Transverse colon (tissue), 4 donors: ENCODE data around the gene ATP9B.
A peak's percentile ranks its signal among the peaks of the same experiment; 100 is the strongest.

Experiments used
- EP300 ChIP-seq: sonication (generic); formaldehyde crosslinking; IDR thresholded peaks from one replicate; pipeline ENCODE4 v1.6.1; 2017; ENCODE audit warnings: antibody characterized with exemption, low read depth
- POLR2A ChIP-seq: fragments of 450-650 bp; IDR thresholded peaks from one replicate; pipeline ENCODE4 v1.6.1; 2016; ENCODE audit warnings: antibody characterized with exemption, mild to moderate bottlenecking, moderate library complexity
- POLR2AphosphoS5 ChIP-seq, 3 donors: sonication (generic); formaldehyde crosslinking; IDR thresholded peaks; one replicate each; pipeline ENCODE4 v1.6.1; 2016; ENCODE audit warnings: antibody characterized with exemption in 3 of 3
- TF ChIP-seq, protein P1 (sequence below), 5 experiments: fragments of 200-600 bp in 3 of 5; fragments of 450-650 bp in 2 of 5; sonication (generic) in 3 of 5; IDR thresholded peaks; 1 replicate in 2 of 5; 2 replicates in 3 of 5; pipeline ENCODE4 v1.5.1; 2016 to 2017; ENCODE audit warnings: antibody characterized with exemption in 5 of 5, inconsistent platforms in 3 of 5, mild to moderate bottlenecking in 2 of 5, moderate library complexity in 1 of 5

DNA sequence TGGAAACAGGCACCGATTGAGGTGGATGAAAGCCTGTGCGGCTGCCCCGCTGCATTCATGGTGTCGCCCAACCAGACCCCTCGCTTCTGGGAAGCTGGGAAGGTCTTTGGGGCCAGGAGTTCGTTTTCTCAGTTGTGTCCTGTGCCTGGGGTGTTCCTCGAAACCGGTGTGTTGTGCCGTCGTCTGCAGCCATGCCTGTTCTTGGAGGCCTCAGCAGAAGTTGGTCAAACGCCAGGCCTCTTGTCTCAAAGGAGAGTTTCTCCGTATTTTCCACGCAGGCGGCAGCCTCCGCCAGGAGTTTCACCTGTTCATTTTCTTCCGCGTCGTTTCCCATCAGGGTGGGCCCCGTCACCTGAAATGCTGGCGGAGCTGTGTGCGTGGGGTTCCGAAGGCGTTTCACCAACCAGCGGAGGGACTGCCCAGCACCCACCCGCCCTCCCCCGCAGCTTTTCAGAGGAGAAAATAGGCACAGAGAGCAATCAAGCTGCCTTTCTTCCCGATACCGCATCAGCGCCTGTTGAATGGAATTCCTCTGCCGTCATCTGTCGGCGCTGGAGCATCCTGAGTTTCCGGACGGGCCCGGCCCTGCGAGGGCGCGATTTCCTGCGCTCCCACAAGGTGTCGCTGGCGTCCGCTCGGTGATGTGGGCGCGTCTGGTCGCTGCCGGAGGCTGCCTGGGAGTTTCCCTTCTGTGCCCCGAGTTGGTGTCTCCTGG lies 309.5 kb downstream of the ATP9B start:
- TF ChIP-seq, protein P1, sequence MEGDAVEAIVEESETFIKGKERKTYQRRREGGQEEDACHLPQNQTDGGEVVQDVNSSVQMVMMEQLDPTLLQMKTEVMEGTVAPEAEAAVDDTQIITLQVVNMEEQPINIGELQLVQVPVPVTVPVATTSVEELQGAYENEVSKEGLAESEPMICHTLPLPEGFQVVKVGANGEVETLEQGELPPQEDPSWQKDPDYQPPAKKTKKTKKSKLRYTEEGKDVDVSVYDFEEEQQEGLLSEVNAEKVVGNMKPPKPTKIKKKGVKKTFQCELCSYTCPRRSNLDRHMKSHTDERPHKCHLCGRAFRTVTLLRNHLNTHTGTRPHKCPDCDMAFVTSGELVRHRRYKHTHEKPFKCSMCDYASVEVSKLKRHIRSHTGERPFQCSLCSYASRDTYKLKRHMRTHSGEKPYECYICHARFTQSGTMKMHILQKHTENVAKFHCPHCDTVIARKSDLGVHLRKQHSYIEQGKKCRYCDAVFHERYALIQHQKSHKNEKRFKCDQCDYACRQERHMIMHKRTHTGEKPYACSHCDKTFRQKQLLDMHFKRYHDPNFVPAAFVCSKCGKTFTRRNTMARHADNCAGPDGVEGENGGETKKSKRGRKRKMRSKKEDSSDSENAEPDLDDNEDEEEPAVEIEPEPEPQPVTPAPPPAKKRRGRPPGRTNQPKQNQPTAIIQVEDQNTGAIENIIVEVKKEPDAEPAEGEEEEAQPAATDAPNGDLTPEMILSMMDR (IDR thresholded peaks at IDR 0.05), result peak; percentile 91 to 98 (median 96)
- TF ChIP-seq EP300 (no peak), POLR2AphosphoS5 (IDR thresholded peaks at IDR 0.05) (no peak), POLR2A (no peak)
